Right renal cortex interstitium (tissue), 3 donors: ENCODE results near the gene AHCYL2. TPM values are rescaled to one million over a fixed set of nuclear protein-coding genes. Genes with fewer than 3 reads are reported as not detected.
"Not testable (repeated sequence)": the region's sequence is repeated elsewhere in the genome, so short reads cannot be mapped to it uniquely, and the experiment has no call there.

Source experiments
- DNase-seq, 3 donors: peaks; one replicate each; pipeline ENCODE4 v3.0.0-alpha.2; 2013; ENCODE audit warnings: low read depth in 3 of 3, low spot score in 2 of 3
- polyA plus RNA-seq, 3 donors: library from polyadenylated mRNA; unstranded; fragments of 120-200 nt; gene quantifications; one replicate each; pipeline ENCODE4 v1.2.1, GENCODE V29; 2013; ENCODE audit not compliant: insufficient read length in 3 of 3

AHCYL2 gene
- polyA plus RNA-seq, 3 donors, result 24.8 to 27.8 (median 27.6) TPM

- DNase-seq, result not testable (repeated sequence)
Observed at GRCh38 chr7:129476398-129476797, 251.6 kb downstream of the AHCYL2 start.

Other genes starting within 250 kb of the AHCYL2 start
- gene TNPO3, start 169.9 kb upstream of the AHCYL2 start, polyA plus RNA-seq, result 10 to 100 TPM; 46.4 to 47.7 (median 47.5) TPM
- gene TSPAN33, start 80.3 kb upstream of the AHCYL2 start, polyA plus RNA-seq, result 10 to 100 TPM; 68.2 to 79.3 (median 69.6) TPM
- 100 to 1,000 TPM in 2 of 3 donors, 10 to 100 TPM in 1; 96.2 to 110 (median 101) TPM for gene SMO, start 36.4 kb upstream of the AHCYL2 start, polyA plus RNA-seq
- gene STRIP2, start 209.4 kb downstream of the AHCYL2 start, polyA plus RNA-seq, result 1 to 10 TPM; 2.2 to 3.5 (median 3.4) TPM